Lower lobe of right lung (tissue), 2 donors: ENCODE data around the gene UBE2L5. TPM values are rescaled to one million over a fixed set of nuclear protein-coding genes. Genes with fewer than 3 reads are reported as not detected.

Experiments used
- ATAC-seq, 2 donors: fragments of 200-7000 bp; cut with Tn5 transposase; one replicate each; pipeline ENCODE4 v1.9.1; 2020 to 2022; ENCODE audit warnings: mild to moderate bottlenecking in 2 of 2, moderate library complexity in 2 of 2
- DNase-seq: peaks from one replicate; pipeline ENCODE4 v3.0.0-alpha.2; 2020
- H3K27ac ChIP-seq: fragments of 200-600 bp; one replicate; pipeline ENCODE4 v1.8.0; 2022
- H3K27me3 ChIP-seq: fragments of 200-600 bp; one replicate; pipeline ENCODE4 v1.8.0; 2022; ENCODE audit warnings: low read depth
- H3K36me3 ChIP-seq: fragments of 200-600 bp; one replicate; pipeline ENCODE4 v1.8.0; 2022; ENCODE audit warnings: mild to moderate bottlenecking
- H3K4me1 ChIP-seq: fragments of 200-600 bp; one replicate; pipeline ENCODE4 v1.8.0; 2022
- H3K4me3 ChIP-seq: fragments of 200-600 bp; one replicate; pipeline ENCODE4 v1.8.0; 2022; ENCODE audit warnings: mild to moderate bottlenecking
- H3K9me3 ChIP-seq: fragments of 200-600 bp; one replicate; pipeline ENCODE4 v1.8.0; 2022
- CTCF ChIP-seq: fragments of 200-600 bp; IDR thresholded peaks from one replicate; pipeline ENCODE4 v1.8.0; 2022; ENCODE audit warnings: antibody characterized with exemption, mild to moderate bottlenecking
- intact Hi-C: fragments of 100-400 bp; cut with DNase I; formaldehyde crosslinking; loops from one replicate; pipeline ENCODE4 v1.11.0; 2022
- long read RNA-seq: library from polyadenylated mRNA; unstranded; transcript quantifications from one replicate; pipeline ENCODE4 v2.0.0, GENCODE V29; 2021
- total RNA-seq: library from RNA; stranded (reverse); fragmentation: NEBNext Ultra II Directional; extraction: Animal tissue kit (Norgen Biotek cat#: 25700); gene quantifications from one replicate; pipeline ENCODE4 v1.2.1, GENCODE V29; 2021
- donor health status: DM: no; HTN: yes; CAD: no; lungs with severe emphysema.

The UBE2L5 gene
- not detected for total RNA-seq
- long read RNA-seq, result 0 reads

- Histone ChIP-seq H3K9me3 (no peaks in the 10 kb centered on the region), H3K27me3 (no peaks in the 10 kb centered on the region), H3K4me3 (peak within 1 kb of the TSS; percentile 64), H3K27ac (peak within 1 kb of the TSS; percentile 93), H3K36me3 (no peaks in the 10 kb centered on the region), H3K4me1 (peaks cover 14% of the 10 kb centered on the region)
- DNase-seq, result peak; percentile 88
- no peak for TF ChIP-seq CTCF
- peak; percentile 95 for ATAC-seq
- intact Hi-C loops, result no loop called here
Measured at GRCh38 chr13:30422054-30422839, at the start of gene UBE2L5. Gene UBE2L5, plus strand, starts transcription at chr13:30422493. Its CDS starts 5,498 bp downstream, at chr13:30427991.

GRCh38 chr13:30373727-30374126, 48.6 kb upstream of the UBE2L5 start:
- Histone ChIP-seq H3K9me3 (no peaks in the 10 kb centered on the region), H3K27me3 (no peaks in the 10 kb centered on the region), H3K27ac (no peak overlapping the region), H3K36me3 (no peaks in the 10 kb centered on the region), H3K4me3 (no peak overlapping the region), H3K4me1 (peaks cover 13% of the 10 kb centered on the region)
- TF ChIP-seq CTCF, result no peak
- ATAC-seq (peak in 1 of 2 donors; percentile 31), DNase-seq (peak; percentile 51)
- intact Hi-C loops, result no loop called here

GRCh38 chr13:30375265-30375835, 46.9 kb upstream of the UBE2L5 start:
- Histone ChIP-seq H3K27ac (peak overlapping the region; percentile 12), H3K27me3 (no peaks in the 10 kb centered on the region), H3K4me3 (no peak overlapping the region), H3K9me3 (no peaks in the 10 kb centered on the region), H3K36me3 (no peaks in the 10 kb centered on the region), H3K4me1 (peaks cover 13% of the 10 kb centered on the region)
- ATAC-seq (no peak), DNase-seq (no peak)
- no peak for TF ChIP-seq CTCF
- intact Hi-C loops, result no loop called here

GRCh38 chr13:30376426-30377311, 45.6 kb upstream of the UBE2L5 start:
- H3K27ac ChIP-seq, result peak overlapping the region; percentile 63
- no peak for DNase-seq
- H3K27me3 ChIP-seq, result no peaks in the 10 kb centered on the region
- peak; percentile 90 to 95 for ATAC-seq
- no peak for TF ChIP-seq CTCF
- intact Hi-C loops, result no loop called here
- no peaks in the 10 kb centered on the region for H3K9me3 ChIP-seq
- peaks cover 13% of the 10 kb centered on the region for H3K4me1 ChIP-seq
- no peaks in the 10 kb centered on the region for H3K36me3 ChIP-seq
- no peak overlapping the region for H3K4me3 ChIP-seq

- intact Hi-C loops, result no loop called here
- Histone ChIP-seq H3K27ac (peak overlapping the region; percentile 63), H3K27me3 (no peaks in the 10 kb centered on the region), H3K4me3 (no peak overlapping the region), H3K4me1 (peaks cover 13% of the 10 kb centered on the region), H3K9me3 (no peaks in the 10 kb centered on the region), H3K36me3 (no peaks in the 10 kb centered on the region)
- no peak for DNase-seq
- no peak for ATAC-seq
- no peak for TF ChIP-seq CTCF
Measured at GRCh38 chr13:30377312-30377685, 45.0 kb upstream of the UBE2L5 start.
